Right kidney (tissue), 1 donor: ENCODE data around the gene LRRC61.

Experiments used
- DNase-seq: peaks from one replicate; pipeline ENCODE4 v3.0.0-alpha.2; 2016

Gene LRRC61

GRCh38 chr7:150356265-150356897 lies 33.2 kb downstream of the LRRC61 start:
- no peak for DNase-seq

DNA sequence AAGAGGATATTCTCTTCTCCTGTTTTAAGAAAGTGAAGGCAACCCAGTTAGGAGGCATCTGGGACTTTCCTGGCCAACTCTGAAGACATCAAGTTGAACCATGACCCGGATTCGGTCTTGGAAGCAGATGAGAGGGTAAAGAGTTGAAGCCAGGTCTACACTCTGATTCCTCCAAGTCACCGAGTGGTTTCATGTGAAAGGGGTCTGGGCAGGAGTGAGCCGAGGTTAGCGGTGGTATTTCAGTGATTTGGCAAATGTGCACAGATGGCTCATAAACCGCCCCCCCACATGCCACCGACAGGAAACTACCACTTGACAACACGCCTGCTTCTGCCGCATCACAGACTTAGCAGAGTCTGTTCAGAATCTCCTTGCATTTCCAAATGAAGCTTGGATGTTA lies 34.1 kb downstream of the LRRC61 start:
- no peak for DNase-seq

DNA sequence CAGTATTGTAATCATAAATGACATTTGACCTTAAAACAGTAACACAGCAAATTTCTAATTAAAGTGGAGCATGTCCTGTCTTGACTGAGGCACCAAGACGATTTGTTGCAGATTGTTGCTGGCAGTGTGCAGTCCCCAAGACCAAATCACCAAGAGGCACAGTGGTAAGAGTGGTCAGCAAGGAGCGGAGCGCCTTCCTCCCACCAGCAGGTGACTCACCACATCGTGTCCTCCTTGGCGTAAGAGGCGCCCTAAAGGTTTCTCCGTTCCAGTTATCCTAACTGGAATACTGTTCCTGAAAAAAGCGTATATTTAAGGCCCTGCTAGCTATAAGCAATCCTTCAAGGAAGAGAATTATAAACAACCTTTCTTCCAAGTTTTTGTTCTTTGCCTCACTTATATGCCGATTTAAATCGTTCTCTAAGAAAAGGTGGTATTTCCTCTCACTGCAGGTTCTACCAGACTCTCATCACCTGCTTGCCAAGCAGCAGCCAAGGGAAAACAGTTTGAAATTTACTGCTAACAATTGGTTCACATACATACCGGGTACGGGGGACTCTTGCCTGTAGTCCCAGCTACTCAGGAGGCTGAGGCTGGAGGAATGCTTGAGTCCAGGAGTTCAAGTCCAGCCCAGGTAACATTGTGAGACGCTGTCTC lies 34.7 kb downstream of the LRRC61 start:
- DNase-seq: no peak

DNA sequence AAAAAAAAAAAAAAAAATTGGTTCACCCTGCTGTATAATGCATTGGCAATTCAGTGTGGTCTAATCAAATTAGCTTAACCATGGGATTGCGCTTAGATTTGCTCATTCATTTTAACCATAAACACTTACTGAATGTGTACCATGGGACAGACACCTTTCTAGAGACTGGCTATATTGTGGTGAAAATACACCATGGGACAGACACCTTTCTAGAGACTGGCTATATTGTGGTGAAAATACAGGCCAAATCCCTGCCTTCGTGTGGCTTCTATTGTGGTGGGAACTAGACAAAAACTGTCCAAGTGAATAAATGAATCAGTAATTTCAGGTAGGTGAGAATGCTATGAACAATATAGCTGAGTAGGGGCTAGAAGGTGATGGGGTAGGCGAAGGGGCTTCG lies 35.3 kb downstream of the LRRC61 start:
- no peak for DNase-seq

DNA sequence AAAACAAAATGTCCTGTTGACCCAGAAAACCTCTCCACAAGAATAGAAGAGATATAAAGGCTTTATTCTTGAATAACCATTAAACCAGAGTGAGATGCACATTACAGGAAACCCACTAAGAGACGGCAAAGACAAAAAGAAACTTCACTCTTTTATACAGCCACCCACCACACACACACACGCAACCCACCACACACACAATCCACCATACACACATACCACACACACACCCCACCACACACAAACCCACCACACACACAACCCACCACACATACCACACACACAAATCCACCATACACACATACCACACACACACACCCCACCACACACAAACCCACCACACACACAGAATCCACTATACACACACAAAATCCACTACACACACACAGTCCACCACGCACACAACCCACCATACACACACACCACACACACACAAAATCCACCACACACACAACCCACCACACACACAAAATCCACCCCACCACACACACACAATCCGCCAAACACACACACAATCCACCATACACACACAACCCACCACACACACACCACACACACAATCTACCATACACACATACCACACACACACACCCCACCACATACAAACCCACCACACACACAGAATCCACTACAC lies 36.0 kb downstream of the LRRC61 start:
- DNase-seq: no peak

- DNase-seq: no peak
Observed at GRCh38 chr7:150359622-150360362, 36.6 kb downstream of the LRRC61 start.

GRCh38 chr7:150360363-150361058 lies 37.4 kb downstream of the LRRC61 start:
- DNase-seq: no peak

GRCh38 chr7:150361402-150361801 lies 38.2 kb downstream of the LRRC61 start:
- DNase-seq: no peak

GRCh38 chr7:150361807-150362621 lies 38.9 kb downstream of the LRRC61 start:
- DNase-seq: peak; percentile 42

DNA sequence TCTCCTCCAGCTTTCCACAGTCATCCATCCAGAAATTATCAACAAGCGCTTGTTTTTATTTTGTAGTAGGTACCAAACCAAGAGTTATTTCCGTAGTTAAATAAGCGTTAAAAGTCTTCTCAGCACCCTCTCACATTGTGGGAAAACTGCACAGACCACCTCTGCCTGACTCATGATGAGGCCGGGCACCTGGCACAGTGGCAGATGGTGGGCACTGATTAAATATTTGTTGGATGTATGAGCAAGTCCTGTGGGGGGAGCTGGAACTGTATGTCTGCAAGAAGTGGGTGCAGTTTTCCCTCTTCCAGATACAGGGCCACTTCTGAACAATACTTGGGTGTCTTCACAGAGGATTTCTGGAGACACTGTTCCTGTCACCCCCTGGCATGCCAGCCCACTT lies 40.2 kb downstream of the LRRC61 start:
- peak; percentile 16 for DNase-seq

DNA sequence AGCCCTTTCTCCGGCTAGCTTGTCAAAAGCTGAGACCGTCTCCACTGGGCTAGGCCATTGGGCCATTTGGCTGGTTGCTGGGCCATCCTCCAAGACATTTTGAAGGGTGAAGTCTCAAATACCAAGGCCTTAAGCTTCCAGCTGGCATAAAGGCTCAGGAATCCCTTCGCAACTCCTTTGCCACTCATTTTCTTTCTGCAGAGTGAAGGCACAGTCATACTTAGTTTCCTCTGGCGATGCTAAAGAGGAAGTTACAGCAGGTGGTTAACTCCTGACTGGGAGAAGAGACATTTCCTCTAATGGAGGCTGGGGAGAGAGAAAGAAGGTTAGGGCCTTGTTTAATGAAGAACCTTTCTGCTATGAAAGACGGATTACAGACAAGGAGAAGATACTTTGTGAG lies 40.7 kb downstream of the LRRC61 start:
- no peak for DNase-seq

DNA sequence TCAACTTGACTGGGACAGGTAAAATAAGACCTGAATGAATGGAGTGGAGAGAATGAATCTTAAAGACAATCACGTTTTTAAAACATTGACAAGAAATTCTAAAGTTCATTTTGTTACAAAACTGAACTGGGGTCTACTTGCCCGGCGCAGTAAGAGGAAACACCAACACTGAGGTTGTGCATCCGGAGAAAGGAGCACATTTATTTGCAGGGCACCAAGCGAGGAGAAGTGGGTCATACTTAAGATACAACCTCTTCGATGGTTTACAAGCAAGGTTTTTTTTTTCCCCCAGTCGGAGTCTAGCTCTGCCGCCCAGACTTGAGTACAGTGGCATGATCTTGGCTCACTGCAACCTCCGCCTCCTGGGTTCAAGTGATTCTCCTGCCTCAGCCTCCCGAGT lies 42.0 kb downstream of the LRRC61 start:
- no peak for DNase-seq

DNA sequence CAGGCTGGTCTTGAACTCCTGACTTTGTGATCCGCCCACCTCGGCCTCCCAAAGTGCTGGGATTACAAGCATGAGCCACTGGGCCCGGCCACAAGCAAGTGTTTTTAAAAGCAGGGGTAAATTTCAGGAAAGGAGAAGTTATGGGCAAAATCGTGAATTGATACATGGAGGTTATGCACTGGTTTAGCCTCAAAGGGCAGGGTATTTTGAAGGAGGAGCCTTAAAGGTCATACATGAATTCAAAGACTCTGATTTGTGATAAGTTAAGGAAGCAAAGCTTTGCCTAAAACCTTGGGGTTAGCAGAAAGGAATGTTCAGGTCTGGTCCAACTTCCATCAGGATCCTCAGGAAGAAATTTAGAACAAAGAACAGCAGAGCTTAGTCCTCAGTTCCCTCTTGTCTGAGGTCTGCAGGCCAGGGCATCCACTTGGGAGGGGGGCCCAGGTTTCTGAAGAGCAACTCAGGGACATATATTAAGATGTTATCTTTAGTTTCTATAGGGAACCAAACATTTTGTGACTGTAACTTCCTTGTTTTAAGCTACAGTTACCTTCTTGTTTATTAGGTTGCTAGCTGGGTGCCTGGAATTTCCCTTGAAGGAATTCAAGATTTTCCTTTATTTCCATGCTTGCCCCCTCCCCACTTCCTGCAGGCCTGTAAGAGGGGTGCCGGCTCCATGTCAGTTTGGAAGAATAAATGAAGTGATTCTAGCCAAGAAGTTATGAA lies 42.7 kb downstream of the LRRC61 start:
- DNase-seq: no peak

DNA sequence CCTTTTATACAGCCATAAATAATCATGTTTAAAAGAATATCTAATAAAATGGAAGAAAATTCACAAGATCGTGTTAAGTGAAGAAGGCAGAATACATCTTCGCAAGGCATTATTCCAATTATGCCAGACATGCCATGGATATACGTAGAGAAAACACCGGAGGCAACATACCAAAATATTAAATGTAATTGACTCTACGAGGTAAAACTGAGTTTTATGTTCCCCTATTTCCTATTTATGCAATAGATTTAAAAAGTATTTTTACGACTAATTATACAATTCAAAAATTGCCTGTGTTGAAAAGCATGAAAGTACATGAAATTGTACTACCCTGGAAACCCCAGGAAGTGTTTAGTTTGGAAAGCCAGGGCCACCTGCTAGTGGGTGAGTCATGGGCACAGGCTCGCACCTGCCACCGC lies 44.5 kb downstream of the LRRC61 start:
- no peak for DNase-seq

DNA sequence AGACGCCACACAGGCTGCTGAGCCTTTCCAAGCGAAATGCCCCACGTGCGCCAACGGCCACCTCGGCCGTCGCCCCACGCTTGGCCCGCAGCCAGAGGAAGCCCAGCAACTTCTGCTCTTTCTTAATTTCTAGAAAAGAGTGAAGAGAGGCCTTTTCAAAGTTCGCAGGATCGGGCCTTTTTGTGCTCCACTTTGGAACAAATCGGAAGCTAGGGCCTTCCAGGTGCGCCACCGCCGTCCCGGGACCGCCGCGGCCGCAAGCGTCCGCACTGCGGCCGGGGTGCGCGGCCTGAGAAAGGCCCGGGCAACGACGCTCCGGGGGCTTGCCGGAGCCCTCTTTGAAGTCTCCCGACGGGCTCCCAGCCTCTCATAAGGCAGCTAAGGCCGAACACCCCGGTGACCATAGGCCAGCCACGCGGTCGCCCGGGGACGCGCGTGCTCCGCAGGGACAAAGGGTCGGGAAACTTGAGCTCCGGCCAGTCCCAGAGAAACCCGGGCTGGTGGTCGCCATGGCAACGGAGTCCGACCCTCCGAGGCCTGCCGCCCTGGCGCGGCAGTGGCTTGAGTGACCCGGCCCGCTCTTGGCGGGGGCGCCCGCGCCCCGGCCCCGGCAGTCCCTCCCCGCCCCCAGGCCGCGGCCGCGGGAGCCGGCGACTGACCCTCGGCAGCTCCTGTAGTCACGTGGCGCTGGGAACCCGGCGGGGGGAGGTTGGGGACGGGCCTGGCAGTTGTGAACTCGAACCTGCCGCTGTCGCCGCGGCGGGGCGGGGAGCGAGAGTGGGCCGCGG lies 45.1 kb downstream of the LRRC61 start, which contains the start of gene REPIN1:
Gene REPIN1, plus strand, starts transcription at position 727 of the 788 bp plus-strand sequence. CDS start 890 bp downstream, outside the sequence.
- peak; percentile 96 for DNase-seq

GRCh38 chr7:150368884-150369747 lies 46.0 kb downstream of the LRRC61 start:
- DNase-seq: peak; percentile 81

GRCh38 chr7:150369748-150370501 lies 46.8 kb downstream of the LRRC61 start:
- no peak for DNase-seq

DNA sequence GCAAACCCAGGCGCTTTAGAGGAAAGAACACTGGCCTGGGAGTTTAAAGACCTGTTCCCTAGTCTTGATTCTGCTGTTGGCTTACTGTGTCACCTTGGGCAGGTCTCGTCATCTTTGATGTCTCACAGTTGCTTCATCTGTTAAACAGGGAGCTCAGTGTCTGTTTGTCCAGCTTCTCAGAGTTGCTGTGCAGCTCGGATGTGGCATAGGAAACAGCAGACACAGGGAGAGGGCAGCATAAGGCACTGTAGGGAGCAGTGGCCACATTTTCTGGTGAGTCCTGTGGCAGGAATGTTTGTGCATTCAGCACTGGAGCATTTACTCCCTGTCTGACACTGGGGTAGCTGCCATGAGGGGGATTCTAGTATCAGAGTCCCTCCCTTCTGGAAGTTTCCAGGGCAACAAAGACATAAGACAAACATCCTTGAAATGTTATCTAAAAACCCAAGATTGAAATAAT lies 47.5 kb downstream of the LRRC61 start:
- no peak for DNase-seq
